ENCODE results near the gene CAPN6.

CAPN6 gene

DNA sequence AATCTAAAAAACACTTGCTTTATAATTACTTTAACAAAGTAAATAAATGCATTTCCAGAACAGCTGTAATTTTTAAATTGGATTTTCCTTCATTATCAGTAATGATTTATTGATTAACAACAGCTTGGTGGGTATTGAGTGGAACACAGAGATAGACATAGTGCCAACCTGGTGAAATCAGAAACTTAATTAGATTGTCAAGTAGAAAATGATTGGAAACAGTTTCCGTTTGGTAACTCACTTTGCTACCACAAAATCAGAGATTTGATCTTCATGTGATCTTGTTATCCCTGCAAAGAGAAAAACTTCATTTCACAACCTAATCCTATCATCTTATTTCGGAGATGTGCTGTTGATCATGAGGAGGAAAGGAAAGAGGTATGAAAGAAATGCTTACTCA lies 70.8 kb downstream of the CAPN6 start:
- no peak for DNase-seq
